T-helper 22 cell (primary cell): ENCODE measurements around the gene COL28A1.

Source experiments
- DNase-seq: peaks from one replicate; pipeline ENCODE4 v3.0.0-alpha.2; 2020; ENCODE audit warnings: low read depth

The COL28A1 gene

DNA sequence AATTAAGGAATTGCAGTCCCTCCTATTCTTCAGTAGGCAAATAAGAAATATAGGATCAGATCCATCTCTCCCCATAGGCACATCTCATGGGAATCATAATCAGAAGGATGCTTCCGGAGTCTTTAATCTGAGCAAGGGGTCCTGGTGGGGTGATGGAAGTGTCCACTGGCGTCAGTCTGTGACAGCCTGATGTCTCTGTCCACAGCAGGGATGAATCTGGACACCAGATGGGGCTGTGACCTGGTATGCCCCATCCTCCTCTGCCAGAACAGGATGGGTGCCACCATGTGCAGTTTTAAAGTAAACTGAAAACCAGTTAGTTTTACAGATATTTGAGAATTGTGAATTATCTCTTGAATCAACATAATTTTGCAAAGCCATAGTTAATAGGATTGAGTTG is 204.7 kb downstream of the COL28A1 start:
- no peak for DNase-seq

DNA sequence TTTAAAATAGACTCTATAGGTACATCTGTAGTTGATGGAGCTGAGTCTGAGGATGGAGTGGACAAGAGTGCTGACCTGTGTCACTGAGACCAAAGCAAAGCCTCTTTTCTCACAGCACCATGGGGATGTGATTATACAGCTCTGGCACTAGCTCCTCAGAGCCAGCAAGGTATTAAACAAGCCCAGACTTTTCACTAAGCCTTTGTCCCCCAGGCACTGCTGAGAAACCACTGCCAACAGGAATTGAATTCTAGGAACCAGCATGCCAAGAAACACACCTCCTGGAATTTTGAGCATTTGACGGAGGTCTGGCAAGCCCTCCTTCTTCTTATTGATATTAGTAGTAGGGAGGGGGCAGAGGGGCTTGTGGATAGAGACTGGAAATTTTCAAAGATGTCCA is 206.3 kb downstream of the COL28A1 start:
- DNase-seq, result no peak

DNA sequence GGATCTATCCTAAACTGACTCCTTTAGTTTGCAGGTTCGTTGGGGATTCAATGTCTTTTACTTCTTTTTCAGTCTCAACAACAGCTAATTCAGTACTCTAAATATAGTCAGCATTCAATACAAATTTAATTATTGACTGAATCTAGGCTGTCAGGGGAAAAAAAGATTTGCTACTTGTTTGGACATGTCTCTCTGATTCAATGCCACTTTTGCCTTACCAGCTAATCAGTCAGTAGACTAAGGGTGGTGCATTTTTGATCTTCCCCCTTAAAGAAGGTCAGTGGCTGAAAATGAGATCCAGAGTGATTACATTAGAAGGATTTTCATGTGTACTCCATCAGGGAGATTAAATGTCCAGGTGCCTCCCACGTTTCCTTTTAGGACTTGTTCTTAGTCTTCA is 208.2 kb downstream of the COL28A1 start:
- DNase-seq, result no peak

DNA sequence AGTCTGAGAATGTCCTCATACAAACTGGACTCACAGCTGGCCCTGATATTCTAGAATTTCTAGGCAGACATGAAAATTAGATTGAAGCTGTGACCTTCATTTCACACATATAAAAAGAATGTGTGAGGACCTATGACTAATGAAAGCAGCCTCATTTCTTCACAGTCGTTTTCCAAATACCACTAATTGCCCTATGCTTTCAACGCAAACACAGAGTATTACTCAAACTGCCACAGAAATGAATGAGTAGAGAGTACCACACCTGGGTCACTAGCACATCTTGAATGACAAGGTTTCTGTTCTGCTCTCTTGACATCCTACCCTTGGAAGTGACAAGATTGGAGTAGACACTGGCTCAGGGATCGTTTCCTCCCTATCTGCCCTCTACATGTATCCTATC is 211.0 kb downstream of the COL28A1 start:
- DNase-seq, result no peak

DNA sequence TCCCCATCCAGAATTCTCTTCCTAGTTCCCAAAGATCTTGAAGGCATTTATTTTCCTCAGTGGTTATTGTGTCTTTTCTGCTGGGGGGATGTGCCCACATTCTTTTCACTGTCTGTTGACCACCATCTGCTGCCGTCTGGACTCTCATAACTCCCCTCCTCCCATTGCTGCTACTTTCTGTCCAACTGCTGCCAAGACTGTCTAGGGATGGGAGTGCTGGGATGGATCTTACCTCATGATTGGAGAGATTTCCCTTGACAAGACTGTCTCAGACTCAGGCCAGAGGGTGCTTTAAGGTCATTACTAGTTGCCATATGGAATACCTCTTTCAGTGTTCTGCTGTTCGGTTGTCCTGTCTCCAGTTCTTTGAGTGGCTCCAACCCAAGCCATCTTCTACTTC is 211.8 kb downstream of the COL28A1 start:
- DNase-seq, result no peak

DNA sequence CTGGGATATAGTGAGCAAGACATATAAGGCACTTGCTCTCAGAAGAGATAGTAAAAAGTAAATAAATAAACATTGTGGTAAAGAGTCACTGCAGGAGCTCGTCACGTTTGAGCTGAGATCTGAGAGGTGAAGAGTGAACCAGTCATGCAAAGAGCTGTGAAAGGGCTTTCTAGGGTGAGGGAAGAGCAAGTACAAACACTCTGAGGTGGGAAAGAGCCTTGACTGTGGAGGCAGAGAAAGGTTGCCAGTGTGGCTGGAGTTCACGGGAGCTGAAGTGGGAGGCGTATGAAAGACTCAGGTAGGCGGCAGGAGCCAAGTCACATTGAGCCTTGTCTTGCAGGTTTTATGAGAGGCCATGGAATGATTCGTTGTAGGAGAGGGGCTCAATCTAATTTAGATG is 212.3 kb downstream of the COL28A1 start:
- no peak for DNase-seq

DNA sequence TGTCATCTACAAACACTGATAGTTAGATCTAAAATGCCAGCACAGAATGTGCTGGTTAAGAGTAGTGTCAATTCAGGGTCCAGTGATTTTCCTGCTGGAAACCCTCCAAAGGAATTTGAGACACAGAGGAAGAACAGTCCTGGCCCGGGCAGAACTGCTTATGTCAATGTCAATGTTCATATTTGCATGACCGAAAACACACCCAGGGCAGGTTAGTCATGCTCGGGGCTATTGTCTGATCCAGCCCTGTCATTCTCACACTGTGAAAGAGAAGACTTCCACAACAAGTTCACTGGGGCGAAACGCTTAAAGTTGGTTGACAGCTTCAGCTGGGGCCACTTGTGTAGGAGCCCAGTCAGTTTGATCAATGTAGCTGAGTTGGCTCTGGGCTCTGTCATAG is 214.0 kb downstream of the COL28A1 start:
- DNase-seq, result no peak

DNA sequence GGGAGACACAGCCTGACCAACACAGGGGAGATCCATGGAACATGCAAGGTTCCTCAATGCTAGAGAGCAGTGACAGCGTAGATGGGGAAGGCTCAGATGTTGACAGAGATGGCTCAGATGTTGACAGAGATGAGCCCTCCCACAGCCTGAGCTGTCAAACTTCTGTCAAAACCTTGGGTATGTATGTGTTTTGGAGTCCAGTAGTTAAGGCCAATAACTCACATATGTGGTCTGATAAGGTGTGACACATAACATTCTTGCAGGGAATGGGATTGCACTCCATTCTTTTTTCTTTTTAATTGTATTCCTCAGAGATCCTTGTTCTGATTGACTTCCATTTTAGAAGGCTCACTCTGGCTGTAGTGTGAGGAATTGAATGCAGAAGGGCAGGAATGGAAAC is 217.1 kb downstream of the COL28A1 start:
- DNase-seq, result no peak

DNA sequence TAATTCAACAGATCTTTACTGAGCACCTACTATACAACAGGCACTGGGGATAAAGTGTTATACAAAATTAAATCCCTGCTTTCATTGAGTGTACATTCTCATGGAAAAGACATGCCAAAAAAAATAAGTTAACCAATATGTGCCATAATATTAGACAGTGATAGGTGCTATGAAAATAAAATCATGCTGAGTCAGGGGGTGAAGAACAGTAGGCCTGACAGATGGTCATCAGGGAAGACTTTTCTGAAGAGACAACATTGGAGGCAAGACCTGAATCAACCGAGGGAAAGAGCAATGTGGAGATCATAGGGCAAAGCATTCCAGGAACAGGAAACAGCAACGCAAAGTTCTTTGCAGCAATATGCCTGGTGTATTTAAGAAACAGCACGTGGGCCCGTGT is 217.8 kb downstream of the COL28A1 start:
- DNase-seq, result no peak

DNA sequence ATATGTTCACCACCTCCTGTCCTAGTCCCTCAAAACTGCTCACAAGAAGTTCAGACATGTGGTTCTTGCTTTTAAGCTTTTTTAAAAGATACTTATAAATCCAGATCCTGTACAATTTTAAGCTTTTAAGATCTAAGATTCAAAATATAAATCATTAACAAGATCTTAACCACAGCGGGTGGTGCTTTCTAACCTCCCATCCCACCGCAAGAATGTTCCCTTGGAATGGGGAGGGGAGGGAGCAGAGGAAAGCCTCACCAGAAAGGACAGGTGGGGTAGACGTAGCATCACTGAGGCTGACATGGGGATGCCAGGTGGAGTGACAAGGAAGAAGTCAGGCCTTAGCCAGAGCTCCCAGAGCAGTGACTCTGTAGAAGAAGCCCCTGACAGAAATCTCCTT is 219.8 kb downstream of the COL28A1 start:
- no peak for DNase-seq

DNA sequence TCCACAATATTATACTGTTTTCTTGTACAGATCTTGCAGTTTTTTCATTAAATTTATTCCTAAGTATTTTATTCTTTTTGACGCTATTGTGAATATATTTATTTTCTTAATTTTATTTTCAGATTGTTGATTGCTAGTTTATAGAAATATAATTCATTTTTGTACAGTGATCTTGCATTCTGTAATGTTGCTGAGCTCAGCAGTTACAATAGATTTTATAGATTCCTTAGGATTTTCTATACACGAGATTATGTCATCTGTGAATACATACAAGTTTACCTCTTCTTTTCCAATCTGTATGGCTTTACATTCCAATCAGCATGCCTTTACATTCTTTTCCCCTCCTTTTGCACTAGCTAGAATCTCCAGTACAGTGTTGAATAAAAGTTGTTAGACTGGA is 223.3 kb downstream of the COL28A1 start:
- no peak for DNase-seq

DNA sequence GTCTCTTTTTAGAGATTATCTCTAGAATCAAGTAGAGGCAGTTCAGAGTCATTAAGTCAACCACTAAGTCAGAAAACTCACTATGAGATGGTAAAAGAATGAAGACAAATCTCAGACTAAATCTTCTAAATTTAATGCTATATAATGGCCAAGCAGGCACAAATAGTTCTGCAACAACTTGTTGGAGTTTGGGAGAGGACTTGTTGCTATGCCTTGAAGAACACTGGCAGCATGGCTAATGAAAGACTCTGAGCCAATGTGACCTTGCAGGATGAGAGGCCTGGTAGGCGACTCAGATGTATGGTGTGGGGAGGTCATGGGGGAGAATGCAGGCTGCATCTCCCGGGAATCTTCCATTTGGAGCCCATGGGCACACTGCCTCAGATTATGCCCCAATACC is 224.7 kb downstream of the COL28A1 start:
- no peak for DNase-seq

DNA sequence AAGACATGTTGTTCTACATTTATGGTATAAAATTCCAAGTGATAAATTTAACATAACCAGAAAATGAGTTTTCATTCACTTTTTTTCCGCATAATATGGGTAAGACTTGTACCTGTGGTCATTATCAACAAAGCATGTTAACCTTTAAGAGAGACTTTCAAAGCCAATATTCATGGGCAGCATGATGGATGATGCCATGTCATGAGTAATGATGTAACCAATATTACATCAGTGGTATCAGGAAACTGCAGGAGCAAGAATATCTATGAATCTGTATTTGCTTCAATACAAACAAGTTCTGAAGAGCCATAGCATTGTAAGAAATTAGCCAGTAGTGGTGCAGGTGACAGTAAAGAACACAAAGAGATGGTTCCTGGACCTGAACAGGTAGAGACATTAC is 226.5 kb downstream of the COL28A1 start:
- DNase-seq, result no peak
